ENCODE measurements around the gene CHST9. TPM values are rescaled to one million over a fixed set of nuclear protein-coding genes. Genes with fewer than 3 reads are reported as not detected.
A peak's percentile ranks its signal among the peaks of the same experiment; 100 is the strongest.

The CHST9 gene
- total RNA-seq, 1 donor from 2014 or later: 19.5 TPM

DNA sequence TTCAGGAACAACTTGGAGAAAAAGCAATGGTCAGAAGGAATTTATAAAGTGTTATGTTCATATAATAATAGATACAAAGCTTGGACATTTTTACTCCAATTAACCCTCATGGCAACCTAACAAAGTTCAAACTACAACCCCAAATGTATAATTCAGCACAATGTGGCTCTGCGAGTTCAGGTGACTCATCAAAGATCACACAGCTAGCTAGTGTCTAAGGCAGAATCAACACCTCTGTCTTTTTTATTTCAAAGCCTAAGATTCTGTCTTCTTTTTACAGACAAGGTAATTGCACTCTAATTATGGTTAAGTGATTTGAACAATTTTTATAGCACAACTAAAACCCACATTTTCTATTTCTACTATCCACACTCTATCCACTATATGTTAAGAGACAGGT, 90.5 kb downstream of the CHST9 start:
- DNase-seq (ENCODE audit: low spot score): no peak

GRCh38 chr18:27093290-27093689, 91.8 kb downstream of the CHST9 start:
- peak; percentile 19 for DNase-seq (ENCODE audit: low spot score)

DNA sequence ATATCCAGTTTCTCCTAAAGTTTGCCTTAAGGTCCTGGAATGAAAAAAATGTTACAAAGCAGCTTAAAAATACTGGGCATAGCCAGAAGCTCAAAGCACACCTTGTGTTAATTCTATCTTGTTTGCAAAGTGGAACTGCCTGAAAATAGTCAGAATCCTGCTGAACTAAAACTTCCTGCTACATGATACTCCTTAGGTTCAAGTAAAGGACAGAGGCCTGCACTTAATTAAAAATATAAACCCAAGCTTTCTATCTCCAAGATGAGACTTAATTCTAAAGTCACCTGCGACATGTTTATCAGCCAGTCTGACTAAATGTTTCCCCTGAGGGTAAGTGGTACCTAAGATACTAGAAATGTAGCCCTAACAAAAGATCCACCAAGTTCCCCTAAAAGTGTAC, 103.4 kb downstream of the CHST9 start:
- DNase-seq (ENCODE audit: low spot score): no peak

DNA sequence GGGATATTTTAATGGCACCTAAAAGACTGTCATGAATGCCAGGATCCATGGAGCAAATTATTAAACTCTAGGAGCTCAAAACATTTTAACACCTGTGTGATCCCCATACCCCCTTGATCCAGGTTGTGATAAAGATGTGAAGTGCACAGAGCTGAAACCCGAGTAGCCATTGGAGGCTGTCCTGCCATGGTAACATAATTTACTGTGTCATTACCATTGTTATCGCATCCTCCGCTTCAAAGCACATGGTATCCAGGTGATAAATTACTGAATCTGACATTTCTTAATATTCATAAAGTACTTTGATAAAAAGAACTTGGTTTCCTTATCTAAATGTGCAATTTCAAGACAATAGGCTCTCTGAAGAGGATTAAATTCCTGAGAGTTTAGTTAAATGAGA, 109.3 kb downstream of the CHST9 start:
- DNase-seq (ENCODE audit: low spot score): no peak

- DNase-seq (ENCODE audit: low spot score): no peak
These were observed 111.7 kb downstream of the CHST9 start for GRCh38 chr18:27073404-27073830.

DNA sequence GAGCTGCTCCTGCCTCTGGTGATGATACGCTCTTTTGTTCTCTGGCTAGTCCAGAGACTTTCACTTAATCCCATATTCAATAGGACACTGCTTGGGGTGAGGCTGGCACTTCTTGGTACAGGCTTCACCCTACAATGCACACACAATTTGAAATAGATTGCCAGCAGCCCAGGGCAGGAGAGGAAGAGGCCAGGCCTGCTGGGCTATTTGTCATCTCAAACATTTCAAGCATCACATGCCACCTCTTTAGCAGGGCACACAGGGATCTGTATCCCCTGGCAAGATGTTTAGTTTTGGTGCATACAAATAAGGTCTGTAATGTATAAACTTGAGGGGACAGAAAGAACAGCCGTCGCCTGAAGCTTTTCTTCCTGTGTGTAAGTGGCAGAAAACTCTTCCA, 120.4 kb downstream of the CHST9 start:
- no peak for DNase-seq (ENCODE audit: low spot score)

- DNase-seq (ENCODE audit: low spot score): no peak
These were observed 122.3 kb downstream of the CHST9 start for GRCh38 chr18:27062802-27063201.

- no peak for DNase-seq (ENCODE audit: low spot score)
These were observed 123.5 kb downstream of the CHST9 start for GRCh38 chr18:27061488-27062095.

DNA sequence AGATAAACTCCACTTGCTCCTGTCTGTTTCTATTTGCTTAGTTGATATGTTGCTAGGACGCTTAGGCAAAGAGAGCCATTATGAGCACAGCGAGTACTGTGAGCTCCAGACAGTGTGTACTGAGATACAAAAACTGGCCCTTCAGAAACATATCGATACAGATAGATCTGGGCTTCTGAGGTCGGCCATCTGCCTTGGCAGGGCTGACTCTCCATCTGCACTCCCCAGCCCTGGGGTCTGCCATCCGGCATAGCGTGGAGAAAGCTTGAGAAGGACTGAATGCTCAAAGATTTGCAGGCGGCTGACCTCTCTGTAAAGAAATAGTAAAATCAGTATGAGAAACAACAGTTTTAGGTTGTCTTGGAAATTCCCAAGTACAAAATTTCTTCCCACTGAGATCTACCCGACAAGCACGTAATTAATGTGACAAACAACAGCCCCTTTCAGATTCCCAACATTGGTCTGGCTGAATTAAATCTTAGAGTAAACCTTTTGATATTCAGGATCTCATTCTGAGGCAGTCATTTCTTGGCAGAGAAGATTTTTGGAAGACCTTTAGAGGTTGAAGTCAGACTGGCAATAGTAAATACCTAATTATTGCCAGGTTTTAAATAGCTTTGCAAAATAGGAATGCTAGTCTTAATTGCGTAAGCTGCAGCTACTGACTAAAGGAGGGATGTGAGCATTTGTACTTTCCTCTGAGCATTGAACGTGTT, 127.4 kb downstream of the CHST9 start:
- DNase-seq (ENCODE audit: low spot score): no peak

GRCh38 chr18:27054926-27055325, 130.2 kb downstream of the CHST9 start:
- DNase-seq (ENCODE audit: low spot score): no peak

DNA sequence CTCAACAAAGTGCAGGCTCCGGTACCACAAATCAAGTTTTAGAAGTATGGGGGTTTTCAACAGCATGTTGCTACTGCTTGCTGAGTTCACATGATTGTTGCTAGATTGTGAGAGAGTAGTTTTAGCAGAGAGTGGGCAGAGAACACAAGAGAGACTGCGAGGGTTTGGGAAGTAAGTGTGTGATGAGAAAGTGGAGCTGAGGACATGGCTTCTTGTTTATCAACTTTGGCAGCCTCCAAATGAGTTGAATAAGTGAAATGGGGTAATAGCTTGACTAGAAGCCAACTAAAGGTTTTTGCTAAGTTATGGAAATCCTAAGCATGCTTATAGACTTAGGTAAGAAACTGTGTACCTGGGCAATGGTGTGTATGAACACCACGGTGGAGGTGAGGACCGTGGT, 135.1 kb downstream of the CHST9 start:
- DNase-seq (ENCODE audit: low spot score): no peak

DNA sequence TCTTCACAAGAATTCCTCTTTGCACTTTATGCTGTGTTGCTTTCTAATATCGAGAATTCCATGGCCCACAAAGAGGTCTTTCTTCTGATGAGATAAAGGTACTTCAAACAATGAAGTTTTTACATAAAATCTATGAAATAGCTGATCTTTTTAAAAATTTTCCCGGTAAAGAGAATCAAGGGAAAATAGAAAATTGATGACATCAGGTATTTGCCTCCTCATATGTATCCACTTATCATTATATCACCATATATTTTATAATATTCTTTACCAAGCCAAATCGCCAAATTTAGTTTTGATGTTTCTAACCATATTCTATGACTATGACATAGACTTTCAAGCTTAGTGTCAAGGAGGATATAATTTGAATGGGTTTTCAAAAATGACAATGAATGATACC, 139.8 kb downstream of the CHST9 start:
- no peak for DNase-seq (ENCODE audit: low spot score)

GRCh38 chr18:27042177-27042576, 142.9 kb downstream of the CHST9 start:
- DNase-seq (ENCODE audit: low spot score): no peak

DNA sequence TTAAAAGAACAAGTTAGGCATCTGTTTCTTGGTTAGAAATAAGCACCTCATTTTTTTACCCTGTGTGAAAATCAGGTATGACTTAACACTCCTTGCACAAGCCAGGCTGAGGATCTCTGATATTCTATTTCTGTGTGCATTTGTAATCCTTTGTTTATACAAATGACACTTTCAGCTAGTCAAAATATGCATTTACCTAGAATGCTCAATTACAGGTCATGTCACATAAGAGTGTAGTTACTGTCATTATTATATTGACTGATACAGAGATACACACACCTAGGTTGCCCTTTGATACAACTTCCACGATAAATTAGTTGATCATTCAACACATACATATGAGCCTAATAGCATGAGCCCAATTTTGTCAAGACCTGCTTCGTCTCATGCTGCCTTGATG, 144.3 kb downstream of the CHST9 start:
- no peak for DNase-seq (ENCODE audit: low spot score)

DNA sequence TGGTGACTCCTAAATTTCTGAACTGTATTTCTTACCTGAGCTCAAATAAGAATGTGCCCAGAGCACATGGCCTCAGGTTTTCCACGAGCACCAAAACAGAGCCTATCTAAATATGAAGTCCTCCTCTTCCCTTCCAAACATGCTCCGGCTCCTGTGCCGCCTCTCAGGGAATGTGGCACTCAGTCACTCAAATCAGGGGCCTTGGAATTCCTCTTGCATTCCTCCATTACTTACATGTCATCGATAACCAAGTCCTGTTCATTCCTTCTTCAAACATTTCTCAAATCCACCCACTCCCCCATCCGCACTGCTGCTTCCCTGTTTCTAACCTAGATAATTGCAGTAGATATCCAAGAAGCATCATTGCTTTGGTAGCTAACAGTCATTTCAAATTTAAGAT, 151.4 kb downstream of the CHST9 start:
- DNase-seq (ENCODE audit: low spot score): no peak

GRCh38 chr18:27030421-27030820, 154.7 kb downstream of the CHST9 start:
- DNase-seq (ENCODE audit: low spot score): no peak

GRCh38 chr18:27022477-27022876, 162.6 kb downstream of the CHST9 start:
- no peak for DNase-seq (ENCODE audit: low spot score)

DNA sequence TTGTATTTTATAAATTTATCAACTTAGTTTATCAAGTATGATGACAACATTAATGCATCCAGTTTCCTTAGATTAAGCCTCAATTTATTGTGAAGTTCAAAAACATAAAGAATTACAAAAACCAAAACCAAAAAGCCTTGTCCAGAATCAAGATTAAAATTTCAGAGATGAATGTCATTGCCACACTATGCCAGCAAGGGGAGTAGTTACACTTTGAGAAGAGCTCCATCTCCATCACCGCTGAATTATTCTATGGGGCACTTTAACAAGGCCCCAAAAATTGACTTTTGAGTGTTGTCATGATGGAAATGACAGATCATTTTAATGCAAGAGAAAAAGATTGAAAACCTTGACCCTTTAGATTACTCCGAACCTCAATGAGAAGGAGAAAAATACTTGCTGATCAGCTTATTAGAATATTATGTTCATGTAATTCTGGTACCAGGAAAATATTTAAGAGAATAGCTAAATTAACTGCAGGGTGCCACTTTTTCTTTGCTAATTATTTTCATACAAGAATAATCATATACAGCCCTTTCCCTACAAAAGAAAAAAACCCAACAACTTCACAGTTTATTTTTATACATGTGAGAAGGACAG, 167.1 kb downstream of the CHST9 start:
- DNase-seq (ENCODE audit: low spot score): no peak

- DNase-seq (ENCODE audit: low spot score): no peak
These were observed 170.3 kb downstream of the CHST9 start for GRCh38 chr18:27014841-27015240.

GRCh38 chr18:27010784-27011183, 174.3 kb downstream of the CHST9 start:
- DNase-seq (ENCODE audit: low spot score): no peak

GRCh38 chr18:27009293-27009692, 175.8 kb downstream of the CHST9 start:
- no peak for DNase-seq (ENCODE audit: low spot score)

DNA sequence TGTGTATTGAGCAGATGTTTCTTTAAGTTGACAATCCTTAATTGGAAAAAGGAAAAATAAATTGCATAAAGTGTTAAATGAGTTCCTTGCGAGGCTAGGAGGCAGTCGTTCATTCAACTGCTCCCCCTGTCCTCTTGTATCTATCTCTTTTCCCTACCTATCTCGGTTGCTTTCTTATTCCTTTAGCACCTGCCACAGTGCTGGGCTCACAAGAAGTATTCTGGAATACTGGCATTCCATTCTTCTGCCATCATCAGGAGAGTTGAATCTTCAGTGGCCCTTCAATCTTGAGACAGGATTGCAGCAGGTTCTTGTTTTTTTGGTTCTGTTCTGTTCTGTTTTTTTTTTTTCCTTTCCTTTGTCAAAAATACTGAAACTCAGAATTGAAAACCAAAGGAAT, 176.5 kb downstream of the CHST9 start:
- DNase-seq (ENCODE audit: low spot score): no peak

DNA sequence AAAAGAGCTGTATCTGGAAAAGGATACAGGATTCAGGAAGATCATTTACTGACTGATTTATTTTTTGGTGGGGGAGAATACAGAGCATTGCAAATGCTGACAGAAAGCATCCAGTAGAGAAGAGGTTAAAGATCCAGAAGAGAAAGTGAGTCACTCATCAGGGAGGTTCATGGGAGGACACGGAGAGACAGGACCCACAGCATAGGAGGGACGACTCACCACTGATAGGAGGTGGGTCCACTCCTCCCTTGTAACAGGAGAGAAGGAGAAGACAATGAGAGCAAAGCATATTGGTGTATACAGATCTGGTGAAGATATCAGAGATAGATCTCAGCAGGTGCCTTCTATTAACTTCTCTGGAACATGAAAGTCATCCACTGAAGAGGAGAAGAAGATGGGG, 177.2 kb downstream of the CHST9 start:
- DNase-seq (ENCODE audit: low spot score): no peak
